GM12878 (cell line): ENCODE results near the gene RAD52. TPM values are rescaled to one million over a fixed set of nuclear protein-coding genes. Genes with fewer than 3 reads are reported as not detected.

Source experiments
- ATAC-seq: fragments of 200-7000 bp; cut with Tn5 transposase; 3 replicates; pipeline ENCODE4 v1.9.1; 2020; ENCODE audit warnings: mild to moderate bottlenecking, moderate library complexity
- BruUV-seq: library from RNA; stranded (reverse); fragments of 400-500 nt; replicated peaks from 2 replicates; lab custom pipeline; 2021; lab: Mats Ljungman, UMichigan
- CTCF ChIA-PET: fragments of 300-600 bp; sonication (Branson Sonifier 250); formaldehyde crosslinking; extraction: SDS; loops from one replicate; lab custom pipeline; 2021; ENCODE audit warnings: inconsistent platforms; lab: Yijun Ruan, JAX
- POLR2A ChIA-PET: fragments of 350-600 bp; formaldehyde crosslinking; extraction: SDS; loops from one replicate; lab custom pipeline; 2021; ENCODE audit warnings: inconsistent platforms; lab: Charles Lee
- RAD21 ChIA-PET: fragments of 300-600 bp; sonication (Branson Sonifier 250); formaldehyde crosslinking; loops from one replicate; lab custom pipeline; 2023; ENCODE audit warnings: antibody characterized with exemption; ENCODE audit not compliant: unreplicated experiment; lab: Charles Lee
- SMC1A ChIA-PET: fragments of 300-600 bp; sonication (Branson Sonifier 250); formaldehyde crosslinking; loops from one replicate; lab custom pipeline; 2023; ENCODE audit not compliant: unreplicated experiment, uncharacterized antibody; lab: Charles Lee
- DNase-seq: peaks from one replicate; pipeline ENCODE4 v3.0.0-alpha.2; 2011; ENCODE audit warnings: low read depth, low spot score
- FAIRE-seq: peaks from 3 replicates; lab custom pipeline; 2011; peaks lifted over from hg19 to GRCh38; lab: Jason Lieb, UNC
- H2AFZ ChIP-seq: 2 replicates; pipeline ENCODE4 v1.6.0; 2011; ENCODE audit warnings: low read depth, low read length, control low read depth; ENCODE audit not compliant: control insufficient read depth
- H3K27ac ChIP-seq: 2 replicates; pipeline ENCODE4 v1.5.1; 2011; ENCODE audit warnings: control low read depth; ENCODE audit not compliant: control insufficient read depth, insufficient read depth
- H3K27me3 ChIP-seq, 2 experiments: replicated peaks in 1 of 2; 2 replicates each; pipeline versions ENCODE4 v1.6.0 to v1.6.1; 2011; ENCODE audit warnings: low read length in 1 of 2; ENCODE audit not compliant: control insufficient read depth in 2 of 2, insufficient read depth in 2 of 2
- H3K36me3 ChIP-seq, 2 experiments: 2 replicates each; pipeline ENCODE4 v1.5.1; 2011; ENCODE audit warnings: low read length in 1 of 2; ENCODE audit not compliant: control insufficient read depth in 2 of 2, insufficient read depth in 2 of 2
- H3K4me1 ChIP-seq: 2 replicates; pipeline ENCODE4 v1.6.1; 2011; ENCODE audit warnings: mild to moderate bottlenecking, low read length, moderate library complexity, mixed read lengths; ENCODE audit not compliant: control insufficient read depth, insufficient read depth
- H3K4me2 ChIP-seq: 2 replicates; pipeline ENCODE4 v1.6.0; 2011; ENCODE audit warnings: control low read depth; ENCODE audit not compliant: control insufficient read depth, insufficient read depth
- H3K4me3 ChIP-seq: fragments of 200-600 bp; sonication (generic); 2 replicates; pipeline ENCODE4 v1.5.1; 2016
- H3K79me2 ChIP-seq: 2 replicates; pipeline ENCODE4 v1.6.0; 2011; ENCODE audit warnings: low read length; ENCODE audit not compliant: control insufficient read depth, insufficient read depth
- H3K9ac ChIP-seq: 2 replicates; pipeline ENCODE4 v1.8.0; 2011; ENCODE audit warnings: low read length, control low read depth, mixed read lengths; ENCODE audit not compliant: control insufficient read depth, insufficient read depth
- H3K9me3 ChIP-seq: replicated peaks from 3 replicates; pipeline ENCODE4 v1.5.1; 2011; ENCODE audit warnings: mild to moderate bottlenecking, low read length; ENCODE audit not compliant: control insufficient read depth, insufficient read depth
- H4K20me1 ChIP-seq: 2 replicates; pipeline ENCODE4 v1.6.0; 2011; ENCODE audit not compliant: control insufficient read depth, insufficient read depth
- BMI1 ChIP-seq: fragments of 450-650 bp; IDR thresholded peaks from 2 replicates; pipeline ENCODE4 v1.6.1; 2016; ENCODE audit warnings: mild to moderate bottlenecking, moderate library complexity, borderline replicate concordance
- CHD1 ChIP-seq: IDR thresholded peaks from 2 replicates; pipeline ENCODE4 v1.6.1; 2012; ENCODE audit warnings: low read depth, low read length, improper control_type of control experiment
- CHD2 ChIP-seq: IDR thresholded peaks from 2 replicates; pipeline ENCODE4 v1.6.1; 2011; ENCODE audit warnings: low read depth, low read length, improper control_type of control experiment, borderline replicate concordance
- FOXK2 ChIP-seq: fragments of 450-650 bp; IDR thresholded peaks from 2 replicates; pipeline ENCODE4 v1.6.1; 2017; ENCODE audit warnings: mild to moderate bottlenecking, moderate library complexity
- KLF5 ChIP-seq: fragments of 450-650 bp; IDR thresholded peaks from 2 replicates; pipeline ENCODE4 v1.6.1; 2014; ENCODE audit warnings: mild to moderate bottlenecking; ENCODE audit not compliant: partially characterized antibody
- NFXL1 ChIP-seq: fragments of 450-650 bp; IDR thresholded peaks from 2 replicates; pipeline ENCODE4 v1.6.1; 2017; ENCODE audit warnings: antibody characterized with exemption, mild to moderate bottlenecking, borderline replicate concordance
- STAT1 ChIP-seq: fragments of 450-650 bp; conservative IDR thresholded peaks from 2 replicates; pipeline ENCODE4 v1.6.1; 2014; ENCODE audit warnings: antibody characterized with exemption, mild to moderate bottlenecking
- ZNF217 ChIP-seq: fragments of 450-650 bp; IDR thresholded peaks from 2 replicates; pipeline ENCODE4 v1.6.1; 2017; ENCODE audit warnings: antibody characterized with exemption, mild to moderate bottlenecking
- ZNF24 ChIP-seq: fragments of 450-650 bp; IDR thresholded peaks from 2 replicates; pipeline ENCODE4 v1.6.1; 2017; ENCODE audit warnings: antibody characterized with exemption, mild to moderate bottlenecking
- ZZZ3 ChIP-seq: IDR thresholded peaks from 2 replicates; pipeline ENCODE4 v1.6.1; 2011; ENCODE audit warnings: low read depth; ENCODE audit not compliant: control insufficient read depth, insufficient read length
- WGBS: methylation state at CpG from one replicate; pipeline ENCODE4 v1.1.6; 2016; ENCODE audit warnings: low lambda C conversion rate; ENCODE audit not compliant: insufficient replicate concordance, insufficient coverage; ENCODE audit errors: missing lambda C conversion rate; 5-methylcytosine and 5-hydroxymethylcytosine counted together
- in situ Hi-C: fragments of 300-500 bp; cut with MboI; formaldehyde crosslinking; loops from 9 replicates; pipeline ENCODE4 v1.14.3; 2018; ENCODE audit warnings: mixed read lengths
- intact Hi-C: fragments of 100-400 bp; cut with micrococcal nuclease; formaldehyde crosslinking; loops from one replicate; pipeline ENCODE4 v1.14.2; 2022; ENCODE audit not compliant: unreplicated experiment
- polyA plus RNA-seq, 11 experiments: library from polyadenylated mRNA; depleted of rRNA in 4 of 11; unstranded in 6 of 11; stranded (reverse) in 5 of 11; fragments of >200 nt; fragmentation: Nextera tagmentation in 4 of 11; fragmentation: Illumina TruSeq in 1 of 11; extraction: Ambion mirVana in 4 of 11; extraction: Trizol in 1 of 11; gene quantifications; 1 replicate in 1 of 11; 2 replicates in 10 of 11; pipeline versions ENCODE4 v1.2.1 to v1.2.3, GENCODE V29; 2011 to 2016; ENCODE audit warnings: inconsistent platforms in 2 of 11, missing spikeins in 2 of 11, low read depth in 1 of 11
- total RNA-seq, 4 experiments: library from RNA; depleted of rRNA in 3 of 4; stranded (reverse); fragments of >200 nt in 3 of 4; fragmentation: Illumina TruSeq in 1 of 4; extraction: Trizol in 1 of 4; gene quantifications; 2 replicates each; pipeline versions ENCODE4 v1.2.1 to v1.2.3, GENCODE V29; 2013 to 2021
- TF ChIP-seq, protein P1 (sequence below): IDR thresholded peaks from 2 replicates; pipeline ENCODE4 v1.6.1; 2011; ENCODE audit warnings: low read depth, mild to moderate bottlenecking, low read length, moderate library complexity, borderline replicate concordance; ENCODE audit errors: extremely low read depth
- TF ChIP-seq, protein P2 (sequence below): fragments of 450-650 bp; IDR thresholded peaks from 2 replicates; pipeline ENCODE4 v1.6.1; 2018; ENCODE audit warnings: mild to moderate bottlenecking, low read depth, moderate library complexity; ENCODE audit not compliant: partially characterized antibody
- TF ChIP-seq, protein P3 (sequence below): fragments of 450-650 bp; IDR thresholded peaks from 2 replicates; pipeline ENCODE4 v1.6.1; 2017; ENCODE audit warnings: borderline replicate concordance
- TF ChIP-seq, protein P4 (sequence below): fragments of 450-650 bp; IDR thresholded peaks from 2 replicates; pipeline ENCODE4 v1.6.1; 2017; ENCODE audit warnings: mild to moderate bottlenecking
- TF ChIP-seq, protein P5 (sequence below): fragments of 450-650 bp; formaldehyde crosslinking; IDR thresholded peaks from 2 replicates; pipeline ENCODE4 v1.4.0; 2022; ENCODE audit warnings: mild to moderate bottlenecking, moderate library complexity

The RAD52 gene
- total and polyA plus RNA-seq, 10 of the 15 experiments (the other 5 are each of a cell fraction or from before 2014, with no cell fraction given), result 2.0 to 15.7 (median 8.9) TPM

DNA sequence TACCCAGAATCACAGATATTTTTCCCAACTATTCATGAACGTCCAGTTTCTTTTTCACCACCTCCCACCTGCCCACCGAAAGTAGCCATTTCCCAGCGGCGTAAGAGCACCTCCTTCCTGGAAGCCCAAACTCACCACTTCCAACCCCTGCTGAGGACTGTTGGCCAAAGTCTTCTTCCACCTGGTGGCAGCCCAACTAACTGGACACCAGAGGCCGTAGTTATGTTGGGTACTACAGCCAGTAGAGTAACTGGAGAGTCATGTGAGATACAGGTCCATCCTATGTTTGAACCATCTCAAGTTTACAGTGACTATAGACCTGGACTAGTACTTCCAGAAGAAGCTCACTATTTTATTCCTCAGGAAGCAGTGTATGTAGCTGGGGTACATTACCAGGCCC is 81.6 kb downstream of the RAD52 start:
- no peak overlapping the region for H3K9ac ChIP-seq
- no peak overlapping the region for H2AFZ ChIP-seq
- H3K27me3 ChIP-seq, result no peaks in the 10 kb centered on the region
- no peak overlapping the region for H3K4me3 ChIP-seq
- BruUV-seq, result no TSS peak
- H3K4me1 ChIP-seq, result no peaks in the 10 kb centered on the region
- POLR2A ChIA-PET, result no interaction called here
- intact Hi-C loops (no loop called here), in situ Hi-C loops (no loop called here)
- FAIRE-seq (no peak), ATAC-seq (no peak), DNase-seq (no peak)
- RAD21 ChIA-PET, result no interaction called here
- SMC1A ChIA-PET, result interaction anchor here (1.0 kb wide), 1 partner anchor 10 kb away, joined by 4 read pairs; no protein-coding TSS in a partner anchor
- H3K36me3 ChIP-seq, result peaks cover 7 to 34% of the 10 kb centered on the region in 2 experiments
- no peak overlapping the region for H3K27ac ChIP-seq
- H3K4me2 ChIP-seq, result no peak overlapping the region
- H3K9me3 ChIP-seq, result no peaks in the 10 kb centered on the region
- CTCF ChIA-PET, result interaction anchor here (0.6 to 1.8 kb wide), 6 partner anchors 10 to 254 kb away, joined by 3 to 8 read pairs (median 3); no protein-coding TSS in a partner anchor
- no peaks in the 10 kb centered on the region for H3K79me2 ChIP-seq
- no peaks in the 10 kb centered on the region for H4K20me1 ChIP-seq
- 93% methylated on average over 5 of the region's 5 CpGs for WGBS
- TF ChIP-seq ZNF217 (no peak), NFXL1 (no peak), CHD1 (no peak), ZZZ3 (no peak), KLF5 (no peak), BMI1 (no peak), CHD2 (no peak), FOXK2 (no peak), STAT1 (no peak), ZNF24 (no peak)
- TF ChIP-seq, protein P1, sequence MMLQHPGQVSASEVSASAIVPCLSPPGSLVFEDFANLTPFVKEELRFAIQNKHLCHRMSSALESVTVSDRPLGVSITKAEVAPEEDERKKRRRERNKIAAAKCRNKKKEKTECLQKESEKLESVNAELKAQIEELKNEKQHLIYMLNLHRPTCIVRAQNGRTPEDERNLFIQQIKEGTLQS, result no peak
- TF ChIP-seq, protein P2, sequence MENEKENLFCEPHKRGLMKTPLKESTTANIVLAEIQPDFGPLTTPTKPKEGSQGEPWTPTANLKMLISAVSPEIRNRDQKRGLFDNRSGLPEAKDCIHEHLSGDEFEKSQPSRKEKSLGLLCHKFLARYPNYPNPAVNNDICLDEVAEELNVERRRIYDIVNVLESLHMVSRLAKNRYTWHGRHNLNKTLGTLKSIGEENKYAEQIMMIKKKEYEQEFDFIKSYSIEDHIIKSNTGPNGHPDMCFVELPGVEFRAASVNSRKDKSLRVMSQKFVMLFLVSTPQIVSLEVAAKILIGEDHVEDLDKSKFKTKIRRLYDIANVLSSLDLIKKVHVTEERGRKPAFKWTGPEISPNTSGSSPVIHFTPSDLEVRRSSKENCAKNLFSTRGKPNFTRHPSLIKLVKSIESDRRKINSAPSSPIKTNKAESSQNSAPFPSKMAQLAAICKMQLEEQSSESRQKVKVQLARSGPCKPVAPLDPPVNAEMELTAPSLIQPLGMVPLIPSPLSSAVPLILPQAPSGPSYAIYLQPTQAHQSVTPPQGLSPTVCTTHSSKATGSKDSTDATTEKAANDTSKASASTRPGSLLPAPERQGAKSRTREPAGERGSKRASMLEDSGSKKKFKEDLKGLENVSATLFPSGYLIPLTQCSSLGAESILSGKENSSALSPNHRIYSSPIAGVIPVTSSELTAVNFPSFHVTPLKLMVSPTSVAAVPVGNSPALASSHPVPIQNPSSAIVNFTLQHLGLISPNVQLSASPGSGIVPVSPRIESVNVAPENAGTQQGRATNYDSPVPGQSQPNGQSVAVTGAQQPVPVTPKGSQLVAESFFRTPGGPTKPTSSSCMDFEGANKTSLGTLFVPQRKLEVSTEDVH, result no peak
- TF ChIP-seq, protein P3, sequence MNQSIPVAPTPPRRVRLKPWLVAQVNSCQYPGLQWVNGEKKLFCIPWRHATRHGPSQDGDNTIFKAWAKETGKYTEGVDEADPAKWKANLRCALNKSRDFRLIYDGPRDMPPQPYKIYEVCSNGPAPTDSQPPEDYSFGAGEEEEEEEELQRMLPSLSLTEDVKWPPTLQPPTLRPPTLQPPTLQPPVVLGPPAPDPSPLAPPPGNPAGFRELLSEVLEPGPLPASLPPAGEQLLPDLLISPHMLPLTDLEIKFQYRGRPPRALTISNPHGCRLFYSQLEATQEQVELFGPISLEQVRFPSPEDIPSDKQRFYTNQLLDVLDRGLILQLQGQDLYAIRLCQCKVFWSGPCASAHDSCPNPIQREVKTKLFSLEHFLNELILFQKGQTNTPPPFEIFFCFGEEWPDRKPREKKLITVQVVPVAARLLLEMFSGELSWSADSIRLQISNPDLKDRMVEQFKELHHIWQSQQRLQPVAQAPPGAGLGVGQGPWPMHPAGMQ, result no peak
- TF ChIP-seq, protein P4, sequence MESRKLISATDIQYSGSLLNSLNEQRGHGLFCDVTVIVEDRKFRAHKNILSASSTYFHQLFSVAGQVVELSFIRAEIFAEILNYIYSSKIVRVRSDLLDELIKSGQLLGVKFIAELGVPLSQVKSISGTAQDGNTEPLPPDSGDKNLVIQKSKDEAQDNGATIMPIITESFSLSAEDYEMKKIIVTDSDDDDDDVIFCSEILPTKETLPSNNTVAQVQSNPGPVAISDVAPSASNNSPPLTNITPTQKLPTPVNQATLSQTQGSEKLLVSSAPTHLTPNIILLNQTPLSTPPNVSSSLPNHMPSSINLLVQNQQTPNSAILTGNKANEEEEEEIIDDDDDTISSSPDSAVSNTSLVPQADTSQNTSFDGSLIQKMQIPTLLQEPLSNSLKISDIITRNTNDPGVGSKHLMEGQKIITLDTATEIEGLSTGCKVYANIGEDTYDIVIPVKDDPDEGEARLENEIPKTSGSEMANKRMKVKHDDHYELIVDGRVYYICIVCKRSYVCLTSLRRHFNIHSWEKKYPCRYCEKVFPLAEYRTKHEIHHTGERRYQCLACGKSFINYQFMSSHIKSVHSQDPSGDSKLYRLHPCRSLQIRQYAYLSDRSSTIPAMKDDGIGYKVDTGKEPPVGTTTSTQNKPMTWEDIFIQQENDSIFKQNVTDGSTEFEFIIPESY, result no peak
- TF ChIP-seq, protein P5, sequence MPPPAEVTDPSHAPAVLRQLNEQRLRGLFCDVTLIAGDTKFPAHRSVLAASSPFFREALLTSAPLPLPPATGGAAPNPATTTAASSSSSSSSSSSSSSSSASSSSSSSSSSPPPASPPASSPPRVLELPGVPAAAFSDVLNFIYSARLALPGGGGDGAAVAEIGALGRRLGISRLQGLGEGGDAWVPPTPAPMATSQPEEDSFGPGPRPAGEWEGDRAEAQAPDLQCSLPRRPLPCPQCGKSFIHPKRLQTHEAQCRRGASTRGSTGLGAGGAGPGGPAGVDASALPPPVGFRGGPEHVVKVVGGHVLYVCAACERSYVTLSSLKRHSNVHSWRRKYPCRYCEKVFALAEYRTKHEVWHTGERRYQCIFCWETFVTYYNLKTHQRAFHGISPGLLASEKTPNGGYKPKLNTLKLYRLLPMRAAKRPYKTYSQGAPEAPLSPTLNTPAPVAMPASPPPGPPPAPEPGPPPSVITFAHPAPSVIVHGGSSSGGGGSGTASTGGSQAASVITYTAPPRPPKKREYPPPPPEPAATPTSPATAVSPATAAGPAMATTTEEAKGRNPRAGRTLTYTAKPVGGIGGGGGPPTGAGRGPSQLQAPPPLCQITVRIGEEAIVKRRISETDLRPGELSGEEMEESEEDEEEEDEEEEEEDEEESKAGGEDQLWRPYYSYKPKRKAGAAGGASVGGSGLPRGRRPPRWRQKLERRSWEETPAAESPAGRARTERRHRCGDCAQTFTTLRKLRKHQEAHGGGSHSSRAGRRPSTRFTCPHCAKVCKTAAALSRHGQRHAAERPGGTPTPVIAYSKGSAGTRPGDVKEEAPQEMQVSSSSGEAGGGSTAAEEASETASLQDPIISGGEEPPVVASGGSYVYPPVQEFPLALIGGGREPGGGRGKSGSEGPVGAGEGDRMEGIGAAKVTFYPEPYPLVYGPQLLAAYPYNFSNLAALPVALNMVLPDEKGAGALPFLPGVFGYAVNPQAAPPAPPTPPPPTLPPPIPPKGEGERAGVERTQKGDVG (CRISPR knock-in tag), result no peak
